ENCODE data around the gene SOX6.

DNA sequence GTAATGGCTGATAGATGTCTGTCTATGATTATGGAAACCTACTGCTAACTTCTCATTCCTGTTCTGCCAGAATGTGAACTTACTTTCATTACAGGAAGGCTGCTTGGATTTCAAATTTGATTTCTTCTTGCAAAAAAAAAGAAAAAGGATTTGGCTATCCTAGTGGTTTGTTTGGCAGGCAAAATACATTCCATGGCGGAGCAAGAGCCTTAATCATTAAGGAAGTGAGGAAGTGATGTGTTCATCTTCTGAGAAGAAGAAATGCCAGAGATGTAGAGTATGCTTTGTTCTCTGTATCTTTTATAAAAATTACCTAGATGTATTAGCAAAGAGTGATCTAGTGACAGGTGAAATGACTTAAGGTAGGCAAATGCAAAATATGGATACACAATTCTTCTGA, 356.3 kb downstream of the SOX6 start:
- TF ChIP-seq CTCF (conservative IDR thresholded peaks at IDR 0.05 in 1 of 2, IDR thresholded peaks at IDR 0.05 in 1 of 2; ENCODE audit: low read depth in 1 of 2, low read length in 2 of 2), result no peak
- no peak for TF ChIP-seq EZH2 (IDR thresholded peaks at IDR 0.05; ENCODE audit: low read length, missing control alignments)

Data from fibroblast of lung (primary cell).